ENCODE data around the gene KATNB1. TPM values are rescaled to one million over a fixed set of nuclear protein-coding genes. Genes with fewer than 3 reads are reported as not detected.

The KATNB1 gene
- 23.6 and 38.3 TPM in 2 replicates for total RNA-seq

- DNase-seq (ENCODE audit: low read depth in 2 of 2): peak in 1 of 2 donors; percentile 37
Observed at GRCh38 chr16:57735755-57736418, at the start of gene KATNB1. TSS of gene KATNB1 (plus strand) at chr16:57735770. CDS start at chr16:57737244, 1,474 bp downstream.

- DNase-seq (ENCODE audit: low read depth in 2 of 2): no peak
Observed at GRCh38 chr16:57686577-57686976, 49.0 kb upstream of the KATNB1 start.

GRCh38 chr16:57687363-57687929, 48.1 kb upstream of the KATNB1 start:
- no peak for DNase-seq (ENCODE audit: low read depth in 2 of 2)

GRCh38 chr16:57688487-57688986, 47.0 kb upstream of the KATNB1 start:
- DNase-seq (ENCODE audit: low read depth in 2 of 2): no peak

- no peak for DNase-seq (ENCODE audit: low read depth in 2 of 2)
Observed at GRCh38 chr16:57688987-57689761, 46.4 kb upstream of the KATNB1 start.

- peak in 1 of 2 donors; percentile 19 for DNase-seq (ENCODE audit: low read depth in 2 of 2)
Observed at GRCh38 chr16:57689762-57690558, 45.6 kb upstream of the KATNB1 start.

- no peak for DNase-seq (ENCODE audit: low read depth in 2 of 2)
Observed at GRCh38 chr16:57690782-57691471, 44.6 kb upstream of the KATNB1 start.

GRCh38 chr16:57692636-57693035, 42.9 kb upstream of the KATNB1 start:
- DNase-seq (ENCODE audit: low read depth in 2 of 2): no peak

GRCh38 chr16:57693550-57693949, 42.0 kb upstream of the KATNB1 start:
- DNase-seq (ENCODE audit: low read depth in 2 of 2): no peak

GRCh38 chr16:57694231-57694724, 41.3 kb upstream of the KATNB1 start:
- no peak for DNase-seq (ENCODE audit: low read depth in 2 of 2)

- DNase-seq (ENCODE audit: low read depth in 2 of 2): peak; percentile 51 to 60
Observed at GRCh38 chr16:57694725-57695679, 40.6 kb upstream of the KATNB1 start, which contains the start of gene DRC7. TSS of gene DRC7 (plus strand) at chr16:57694806. CDS start at chr16:57697950, 3,144 bp downstream.

GRCh38 chr16:57695680-57696069, 39.9 kb upstream of the KATNB1 start:
- no peak for DNase-seq (ENCODE audit: low read depth in 2 of 2)

GRCh38 chr16:57696240-57696639, 39.3 kb upstream of the KATNB1 start:
- DNase-seq (ENCODE audit: low read depth in 2 of 2): no peak

- DNase-seq (ENCODE audit: low read depth in 2 of 2): no peak
Observed at GRCh38 chr16:57697896-57698537, 37.6 kb upstream of the KATNB1 start.

GRCh38 chr16:57698812-57699405, 36.7 kb upstream of the KATNB1 start:
- DNase-seq (ENCODE audit: low read depth in 2 of 2): no peak

- DNase-seq (ENCODE audit: low read depth in 2 of 2): no peak
Observed at GRCh38 chr16:57699481-57699880, 36.1 kb upstream of the KATNB1 start.

GRCh38 chr16:57699899-57700298, 35.7 kb upstream of the KATNB1 start:
- DNase-seq (ENCODE audit: low read depth in 2 of 2): no peak

GRCh38 chr16:57700781-57701551, 34.6 kb upstream of the KATNB1 start:
- DNase-seq (ENCODE audit: low read depth in 2 of 2): no peak
